Activated B cell treated with CpG ODN at 0.5 μM for 24 hours (primary cell): ENCODE results near the gene RBFOX2. TPM values are rescaled to one million over a fixed set of nuclear protein-coding genes. Genes with fewer than 3 reads are reported as not detected.

Source experiments
- ATAC-seq: fragments of 200-7000 bp; cut with Tn5 transposase; one replicate; pipeline ENCODE4 v1.10.0; 2021; ENCODE audit warnings: low read depth, mild to moderate bottlenecking, moderate library complexity
- CTCF ChIA-PET: fragments of 350-600 bp; sonication (Branson Sonifier 250); formaldehyde crosslinking; loops from one replicate; lab custom pipeline; 2021; ENCODE audit warnings: antibody characterized with exemption; lab: Charles Lee
- POLR2A ChIA-PET: fragments of 350-600 bp; sonication (Branson Sonifier 250); formaldehyde crosslinking; loops from one replicate; lab custom pipeline; 2021; ENCODE audit warnings: antibody characterized with exemption; lab: Charles Lee
- DNase-seq: peaks from one replicate; pipeline ENCODE4 v3.0.0; 2022
- H3K27ac Mint-ChIP-seq: one replicate; pipeline ENCODE4 v1.8.0; 2020; ENCODE audit warnings: mixed read lengths
- H3K27me3 Mint-ChIP-seq: one replicate; pipeline ENCODE4 v1.8.0; 2021; ENCODE audit warnings: mixed read lengths
- H3K36me3 Mint-ChIP-seq: one replicate; pipeline ENCODE4 v1.8.0; 2021; ENCODE audit warnings: low read depth, mixed read lengths
- H3K4me1 Mint-ChIP-seq: one replicate; pipeline ENCODE4 v1.8.0; 2021; ENCODE audit warnings: mixed read lengths
- H3K4me3 Mint-ChIP-seq: one replicate; pipeline ENCODE4 v1.8.0; 2020; ENCODE audit warnings: mild to moderate bottlenecking, mixed read lengths
- H3K9me3 Mint-ChIP-seq: one replicate; pipeline ENCODE4 v1.8.0; 2020; ENCODE audit warnings: mixed read lengths
- CTCF ChIP-seq: fragments of 200-600 bp; IDR thresholded peaks from one replicate; pipeline ENCODE4 v1.8.0; 2022; ENCODE audit warnings: antibody characterized with exemption, mild to moderate bottlenecking
- intact Hi-C: fragments of 100-400 bp; cut with micrococcal nuclease; formaldehyde crosslinking; loops from one replicate; pipeline ENCODE4 v1.15.1; 2024
- total RNA-seq: library from RNA; stranded (reverse); gene quantifications from 2 replicates; pipeline ENCODE4 v1.2.3, GENCODE V29; 2022

Gene RBFOX2
- total RNA-seq, 1 donor from 2014 or later: not detected

GRCh38 chr22:35956850-35957249, 71.8 kb downstream of the RBFOX2 start:
- Mint-ChIP-seq H3K4me1 (no peaks in the 10 kb centered on the region), H3K27ac (no peak overlapping the region), H3K4me3 (no peak overlapping the region), H3K36me3 (no peaks in the 10 kb centered on the region), H3K9me3 (no peaks in the 10 kb centered on the region), H3K27me3 (peaks cover 19% of the 10 kb centered on the region)
- DNase-seq (no peak), ATAC-seq (no peak)
- intact Hi-C loops: no loop called here
- CTCF ChIA-PET: no interaction called here
- TF ChIP-seq CTCF: no peak
- POLR2A ChIA-PET: no interaction called here

- H3K36me3 Mint-ChIP-seq: no peaks in the 10 kb centered on the region
- H3K27ac Mint-ChIP-seq: no peak overlapping the region
- peaks cover 12% of the 10 kb centered on the region for H3K27me3 Mint-ChIP-seq
- intact Hi-C loops: no loop called here
- ChIA-PET CTCF (no interaction called here), POLR2A (no interaction called here)
- no peak for DNase-seq
- H3K4me1 Mint-ChIP-seq: no peaks in the 10 kb centered on the region
- no peak for ATAC-seq
- H3K4me3 Mint-ChIP-seq: no peak overlapping the region
- no peaks in the 10 kb centered on the region for H3K9me3 Mint-ChIP-seq
- TF ChIP-seq CTCF: no peak
These were observed 73.1 kb downstream of the RBFOX2 start for GRCh38 chr22:35955546-35955945.

- H3K4me3 Mint-ChIP-seq: no peak overlapping the region
- no peaks in the 10 kb centered on the region for H3K9me3 Mint-ChIP-seq
- H3K27ac Mint-ChIP-seq: no peak overlapping the region
- POLR2A ChIA-PET: no interaction called here
- peaks cover 9% of the 10 kb centered on the region for H3K27me3 Mint-ChIP-seq
- intact Hi-C loops: no loop called here
- ATAC-seq (no peak), DNase-seq (no peak)
- no peaks in the 10 kb centered on the region for H3K36me3 Mint-ChIP-seq
- CTCF ChIA-PET: no interaction called here
- no peak for TF ChIP-seq CTCF
- H3K4me1 Mint-ChIP-seq: no peaks in the 10 kb centered on the region
These were observed 76.0 kb downstream of the RBFOX2 start for GRCh38 chr22:35952576-35952975.

- no peaks in the 10 kb centered on the region for H3K4me1 Mint-ChIP-seq
- H3K9me3 Mint-ChIP-seq: no peaks in the 10 kb centered on the region
- H3K27ac Mint-ChIP-seq: no peak overlapping the region
- peaks cover 9% of the 10 kb centered on the region for H3K27me3 Mint-ChIP-seq
- intact Hi-C loops: no loop called here
- H3K36me3 Mint-ChIP-seq: no peaks in the 10 kb centered on the region
- H3K4me3 Mint-ChIP-seq: no peak overlapping the region
- ChIA-PET POLR2A (no interaction called here), CTCF (no interaction called here)
- ATAC-seq (no peak), DNase-seq (no peak)
- no peak for TF ChIP-seq CTCF
These were observed 78.4 kb downstream of the RBFOX2 start for GRCh38 chr22:35950262-35950661.

GRCh38 chr22:35949243-35949642, 79.4 kb downstream of the RBFOX2 start:
- ATAC-seq: no peak
- CTCF ChIA-PET: no interaction called here
- peaks cover 14% of the 10 kb centered on the region for H3K27me3 Mint-ChIP-seq
- intact Hi-C loops: no loop called here
- H3K9me3 Mint-ChIP-seq: no peaks in the 10 kb centered on the region
- H3K4me1 Mint-ChIP-seq: no peaks in the 10 kb centered on the region
- no peak overlapping the region for H3K4me3 Mint-ChIP-seq
- POLR2A ChIA-PET: no interaction called here
- TF ChIP-seq CTCF: no peak
- no peak for DNase-seq
- H3K27ac Mint-ChIP-seq: no peak overlapping the region
- H3K36me3 Mint-ChIP-seq: no peaks in the 10 kb centered on the region
